IPS-15b (cell line): Measurements from ENCODE around the gene SLC17A9.

ENCODE experiments used
- H3K27me3 ChIP-seq: one replicate; pipeline ENCODE4 v1.6.1; 2013; ENCODE audit warnings: low read length; ENCODE audit not compliant: control insufficient read depth, insufficient read depth
- H3K36me3 ChIP-seq: one replicate; pipeline ENCODE4 v1.6.1; 2013; ENCODE audit warnings: low read length; ENCODE audit not compliant: control insufficient read depth, insufficient read depth
- H3K4me1 ChIP-seq: one replicate; pipeline ENCODE4 v1.6.1; 2013; ENCODE audit warnings: mild to moderate bottlenecking, low read length; ENCODE audit not compliant: control insufficient read depth, insufficient read depth
- H3K4me3 ChIP-seq: one replicate; pipeline ENCODE4 v1.5.1; 2013; ENCODE audit warnings: low read depth, low read length
- H3K9ac ChIP-seq: one replicate; pipeline ENCODE4 v1.6.1; 2013; ENCODE audit warnings: low read depth, mild to moderate bottlenecking, low read length
- H3K9me3 ChIP-seq: one replicate; pipeline ENCODE4 v1.6.1; 2013; ENCODE audit warnings: mild to moderate bottlenecking, low read length; ENCODE audit not compliant: control insufficient read depth, insufficient read depth

SLC17A9 gene

GRCh38 chr20:63008541-63009044 lies 56.1 kb downstream of the SLC17A9 start:
- no peaks in the 10 kb centered on the region for H3K36me3 ChIP-seq
- H3K9ac ChIP-seq, result no peak overlapping the region
- peak overlapping the region; percentile 50 for H3K4me3 ChIP-seq
- H3K9me3 ChIP-seq, result peaks cover 8% of the 10 kb centered on the region
- H3K4me1 ChIP-seq, result peaks cover 8% of the 10 kb centered on the region
- peaks cover 63% of the 10 kb centered on the region for H3K27me3 ChIP-seq

- H3K36me3 ChIP-seq, result no peaks in the 10 kb centered on the region
- H3K4me3 ChIP-seq, result peak overlapping the region; percentile 50
- H3K27me3 ChIP-seq, result peaks cover 62% of the 10 kb centered on the region
- no peak overlapping the region for H3K9ac ChIP-seq
- H3K4me1 ChIP-seq, result peaks cover 8% of the 10 kb centered on the region
- H3K9me3 ChIP-seq, result peaks cover 8% of the 10 kb centered on the region
These were observed 56.8 kb downstream of the SLC17A9 start for GRCh38 chr20:63009045-63009961.

- peaks cover 8% of the 10 kb centered on the region for H3K9me3 ChIP-seq
- H3K9ac ChIP-seq, result no peak overlapping the region
- peaks cover 53% of the 10 kb centered on the region for H3K27me3 ChIP-seq
- H3K36me3 ChIP-seq, result no peaks in the 10 kb centered on the region
- H3K4me1 ChIP-seq, result peaks cover 4% of the 10 kb centered on the region
- H3K4me3 ChIP-seq, result peak overlapping the region; percentile 50
These were observed 57.7 kb downstream of the SLC17A9 start for GRCh38 chr20:63009988-63010769.

- Histone ChIP-seq H3K27me3 (peaks cover 42% of the 10 kb centered on the region), H3K9ac (no peak overlapping the region)
These were observed 59.3 kb downstream of the SLC17A9 start for GRCh38 chr20:63011798-63012197.

GRCh38 chr20:63013207-63013606 lies 60.7 kb downstream of the SLC17A9 start:
- H3K9me3 ChIP-seq, result peaks cover 8% of the 10 kb centered on the region
- no peak overlapping the region for H3K9ac ChIP-seq
- no peaks in the 10 kb centered on the region for H3K36me3 ChIP-seq
- no peak overlapping the region for H3K4me3 ChIP-seq
- peaks cover 2% of the 10 kb centered on the region for H3K4me1 ChIP-seq
- peaks cover 31% of the 10 kb centered on the region for H3K27me3 ChIP-seq

More at GRCh38 chr20:63011798-63012197, 59.3 kb downstream of the SLC17A9 start:
- Histone ChIP-seq H3K4me3 (no peak overlapping the region), H3K4me1 (peaks cover 4% of the 10 kb centered on the region), H3K9me3 (peaks cover 8% of the 10 kb centered on the region), H3K36me3 (no peaks in the 10 kb centered on the region)

- no peak overlapping the region for H3K9ac ChIP-seq
- peaks cover 23% of the 10 kb centered on the region for H3K27me3 ChIP-seq
- peaks cover 2% of the 10 kb centered on the region for H3K4me1 ChIP-seq
- H3K36me3 ChIP-seq, result no peaks in the 10 kb centered on the region
- peaks cover 8% of the 10 kb centered on the region for H3K9me3 ChIP-seq
- H3K4me3 ChIP-seq, result no peak overlapping the region
These were observed 61.8 kb downstream of the SLC17A9 start for GRCh38 chr20:63014287-63014686.

GRCh38 chr20:63014710-63015109 lies 62.2 kb downstream of the SLC17A9 start:
- no peak overlapping the region for H3K9ac ChIP-seq

GRCh38 chr20:63015147-63015661 lies 62.7 kb downstream of the SLC17A9 start:
- H3K36me3 ChIP-seq, result no peaks in the 10 kb centered on the region
- no peaks in the 10 kb centered on the region for H3K4me1 ChIP-seq
- H3K9me3 ChIP-seq, result peaks cover 8% of the 10 kb centered on the region
- H3K27me3 ChIP-seq, result peaks cover 14% of the 10 kb centered on the region
- no peak overlapping the region for H3K4me3 ChIP-seq
- H3K9ac ChIP-seq, result no peak overlapping the region

More at GRCh38 chr20:63014710-63015109, 62.2 kb downstream of the SLC17A9 start:
- Histone ChIP-seq H3K4me1 (peaks cover 2% of the 10 kb centered on the region), H3K9me3 (peaks cover 8% of the 10 kb centered on the region), H3K27me3 (peaks cover 19% of the 10 kb centered on the region), H3K36me3 (no peaks in the 10 kb centered on the region), H3K4me3 (no peak overlapping the region)

- H3K27me3 ChIP-seq, result peaks cover 14% of the 10 kb centered on the region
These were observed 63.3 kb downstream of the SLC17A9 start for GRCh38 chr20:63015662-63016361.

GRCh38 chr20:63016514-63017075 lies 64.1 kb downstream of the SLC17A9 start:
- no peaks in the 10 kb centered on the region for H3K4me1 ChIP-seq
- H3K36me3 ChIP-seq, result no peaks in the 10 kb centered on the region
- no peak overlapping the region for H3K9ac ChIP-seq
- peaks cover 8% of the 10 kb centered on the region for H3K9me3 ChIP-seq
- H3K27me3 ChIP-seq, result peaks cover 8% of the 10 kb centered on the region
- H3K4me3 ChIP-seq, result no peak overlapping the region

More at GRCh38 chr20:63015662-63016361, 63.3 kb downstream of the SLC17A9 start:
- no peak overlapping the region for H3K4me3 ChIP-seq
- H3K9ac ChIP-seq, result no peak overlapping the region
- H3K9me3 ChIP-seq, result peaks cover 8% of the 10 kb centered on the region
- no peaks in the 10 kb centered on the region for H3K36me3 ChIP-seq
- H3K4me1 ChIP-seq, result no peaks in the 10 kb centered on the region
